SKM-1 (cell line): Measurements from ENCODE around the gene PARG.
A peak's percentile ranks its signal among the peaks of the same experiment; 100 is the strongest.
"Not testable (repeated sequence)": the region's sequence is repeated elsewhere in the genome, so short reads cannot be mapped to it uniquely, and the experiment has no call there.

ENCODE experiments used
- DNase-seq: peaks from one replicate; lab custom pipeline; 2025; ENCODE audit not compliant: unreplicated experiment; lab: John Stamatoyannopoulos, UW

The PARG gene

GRCh38 chr10:49941447-49942338, at the start of gene PARG, which contains the start of gene TIMM23B:
PARG (minus strand) TSS chr10:49942027; CDS start chr10:49941725, 302 bp downstream.
TIMM23B (plus strand) TSS chr10:49942053; CDS start chr10:49942195, 142 bp downstream.
- peak; percentile 24 for DNase-seq

GRCh38 chr10:49988376-49988775, 46.5 kb upstream of the PARG start, which contains the start of gene AGAP6:
AGAP6 (plus strand) TSS chr10:49988406; CDS start chr10:49988716, 310 bp downstream.
- not testable (repeated sequence) for DNase-seq

GRCh38 chr10:49987207-49987606, 45.4 kb upstream of the PARG start:
- DNase-seq = not testable (repeated sequence)

- DNase-seq = not testable (repeated sequence)
Measured at GRCh38 chr10:49977756-49978155, 35.9 kb upstream of the PARG start.

- not testable (repeated sequence) for DNase-seq
Measured at GRCh38 chr10:49972094-49972493, 30.3 kb upstream of the PARG start.

- not testable (repeated sequence) for DNase-seq
Measured at GRCh38 chr10:49971466-49971865, 29.6 kb upstream of the PARG start.

GRCh38 chr10:49970331-49970857, 28.6 kb upstream of the PARG start:
- DNase-seq = not testable (repeated sequence)

GRCh38 chr10:49953122-49953521, 11.3 kb upstream of the PARG start:
- DNase-seq = not testable (repeated sequence)

- not testable (repeated sequence) for DNase-seq
Measured at GRCh38 chr10:49952006-49952405, 10.2 kb upstream of the PARG start.

- not testable (repeated sequence) for DNase-seq
Measured at GRCh38 chr10:49948737-49949136, 6.9 kb upstream of the PARG start.

- DNase-seq = not testable (repeated sequence)
Measured at GRCh38 chr10:49948142-49948541, 6.3 kb upstream of the PARG start.

GRCh38 chr10:49943607-49944006, 1.8 kb upstream of the PARG start:
- not testable (repeated sequence) for DNase-seq

- DNase-seq = not testable (repeated sequence)
Measured at GRCh38 chr10:49942339-49942705, 495 bp upstream of the PARG start.

GRCh38 chr10:49931959-49932728, 9.7 kb downstream of the PARG start:
- not testable (repeated sequence) for DNase-seq

- DNase-seq = not testable (repeated sequence)
Measured at GRCh38 chr10:49931276-49931675, 10.6 kb downstream of the PARG start.

GRCh38 chr10:49923572-49923971, 18.3 kb downstream of the PARG start:
- DNase-seq = not testable (repeated sequence)

GRCh38 chr10:49922041-49922440, 19.8 kb downstream of the PARG start:
- DNase-seq = not testable (repeated sequence)

- DNase-seq = not testable (repeated sequence)
Measured at GRCh38 chr10:49917927-49918326, 23.9 kb downstream of the PARG start.

GRCh38 chr10:49916451-49916850, 25.4 kb downstream of the PARG start:
- DNase-seq = not testable (repeated sequence)

- not testable (repeated sequence) for DNase-seq
Measured at GRCh38 chr10:49910295-49910694, 31.5 kb downstream of the PARG start.
